ENCODE data around the gene ADGB.

GRCh38 chr6:146859795-146860495, 261.2 kb downstream of the ADGB start:
- no peak for TF ChIP-seq CTCF (IDR thresholded peaks at IDR 0.05; ENCODE audit: insufficient read depth, low read length, poor library complexity, severe bottlenecking)
- TF ChIP-seq EZH2phosphoT487 (conservative IDR thresholded peaks at IDR 0.05; ENCODE audit: low read length) = no peak
